GM10248 (cell line): ENCODE results near the gene SDK1.

Experiments used
- CTCF ChIA-PET: fragments of 300-600 bp; sonication (Branson Sonifier 250); formaldehyde crosslinking; extraction: SDS; loops from one replicate; lab custom pipeline; 2021; ENCODE audit warnings: antibody characterized with exemption; lab: Yijun Ruan, JAX
- POLR2A ChIA-PET: fragments of 350-650 bp; sonication (Branson Sonifier 250); formaldehyde crosslinking; extraction: SDS; loops from one replicate; lab custom pipeline; 2020; ENCODE audit warnings: antibody characterized with exemption; lab: Yijun Ruan, JAX
- DNase-seq: peaks from one replicate; pipeline ENCODE4 v3.0.0; 2012; ENCODE audit errors: extremely low spot score
- CTCF ChIP-seq: IDR thresholded peaks from 2 replicates; pipeline ENCODE4 v1.5.1; 2012; ENCODE audit warnings: mild to moderate bottlenecking, low read depth; ENCODE audit errors: extremely low read depth, missing control alignments, control extremely low read depth

The SDK1 gene

GRCh38 chr7:3649678-3650440 is 348.8 kb downstream of the SDK1 start:
- no peak for DNase-seq
- TF ChIP-seq CTCF, result no peak
- ChIA-PET CTCF (no interaction called here), POLR2A (no interaction called here)

GRCh38 chr7:3650844-3651243 is 349.8 kb downstream of the SDK1 start:
- POLR2A ChIA-PET, result no interaction called here
- TF ChIP-seq CTCF, result no peak
- DNase-seq, result no peak
- CTCF ChIA-PET, result no interaction called here

- ChIA-PET CTCF (interaction anchor here (1.1 kb wide), 1 partner anchor 24 kb away, joined by 3 read pairs; no protein-coding TSS in a partner anchor), POLR2A (no interaction called here)
- no peak for DNase-seq
- TF ChIP-seq CTCF, result no peak
These were observed 354.6 kb downstream of the SDK1 start for GRCh38 chr7:3655635-3656034.

GRCh38 chr7:3657206-3657605 is 356.2 kb downstream of the SDK1 start:
- TF ChIP-seq CTCF, result no peak

GRCh38 chr7:3668743-3669142 is 367.7 kb downstream of the SDK1 start:
- POLR2A ChIA-PET, result no interaction called here
- CTCF ChIA-PET, result interaction anchor here (1.6 kb wide), 1 partner anchor 9 kb away, joined by 3 read pairs; no protein-coding TSS in a partner anchor
- no peak for TF ChIP-seq CTCF
- no peak for DNase-seq

More at GRCh38 chr7:3657206-3657605, 356.2 kb downstream of the SDK1 start:
- ChIA-PET CTCF (no interaction called here), POLR2A (no interaction called here)
- no peak for DNase-seq

GRCh38 chr7:3670898-3671297 is 369.8 kb downstream of the SDK1 start:
- no peak for DNase-seq
- ChIA-PET POLR2A (no interaction called here), CTCF (no interaction called here)
- TF ChIP-seq CTCF, result no peak
